ENCODE data around the gene RERG. TPM values are rescaled to one million over a fixed set of nuclear protein-coding genes. Genes with fewer than 3 reads are reported as not detected.
A peak's percentile ranks its signal among the peaks of the same experiment; 100 is the strongest.

The RERG gene
- total and polyA plus RNA-seq, 3 donors from 2014 or later, result 14.9 to 27.2 (median 20.7) TPM

DNA sequence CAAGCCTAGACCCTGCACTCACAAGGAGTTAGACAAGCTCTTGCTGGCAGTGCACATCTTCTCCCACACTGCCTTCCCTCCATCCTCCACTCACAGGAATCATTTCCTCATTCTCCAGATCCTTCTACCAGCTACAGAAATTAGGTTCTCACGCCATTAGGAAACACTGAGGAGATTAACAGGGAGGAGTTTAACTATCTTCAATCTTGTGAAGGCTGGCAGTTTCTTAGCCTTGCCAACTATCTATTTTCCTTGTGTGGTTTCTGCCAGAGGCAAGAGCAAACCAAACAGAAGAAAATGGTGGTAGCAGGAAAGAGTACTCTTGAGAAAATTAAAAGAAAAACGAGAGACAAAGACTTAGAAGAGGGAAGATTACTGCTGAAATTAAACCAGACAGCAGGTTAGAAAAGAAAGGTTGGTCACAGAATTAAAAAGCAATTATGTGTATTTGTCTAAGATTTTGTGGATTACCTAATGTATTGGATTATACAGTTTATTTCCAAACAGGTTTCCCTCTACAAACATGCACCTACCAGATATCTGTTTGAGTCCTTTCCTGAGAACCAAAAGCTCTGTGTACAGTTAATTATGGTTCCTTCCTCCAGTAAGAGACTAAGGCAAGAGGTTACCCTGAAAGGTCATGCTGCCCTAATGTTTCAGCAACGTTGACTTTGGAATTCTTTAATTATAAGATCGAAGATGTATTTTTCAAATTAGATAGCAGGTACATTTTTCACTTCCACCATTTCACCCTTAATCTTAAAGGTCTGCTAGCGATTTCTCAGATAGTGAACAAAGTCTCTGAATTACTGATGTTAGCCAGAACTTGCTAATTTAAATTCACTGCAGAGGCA, 5.0 kb downstream of the RERG start:
- Histone ChIP-seq H3K9me3 (no peaks in the 10 kb centered on the region), H3K36me3 (ENCODE audit: low read depth, missing control alignments) (no peaks in the 10 kb centered on the region), H3K27me3 (no peaks in the 10 kb centered on the region), H3K4me3 (no peak overlapping the region), H3K4me1 (no peaks in the 10 kb centered on the region), H3K27ac (no peak overlapping the region)
- no peak for TF ChIP-seq POLR2A (IDR thresholded peaks at IDR 0.05)
- TF ChIP-seq, protein P1, sequence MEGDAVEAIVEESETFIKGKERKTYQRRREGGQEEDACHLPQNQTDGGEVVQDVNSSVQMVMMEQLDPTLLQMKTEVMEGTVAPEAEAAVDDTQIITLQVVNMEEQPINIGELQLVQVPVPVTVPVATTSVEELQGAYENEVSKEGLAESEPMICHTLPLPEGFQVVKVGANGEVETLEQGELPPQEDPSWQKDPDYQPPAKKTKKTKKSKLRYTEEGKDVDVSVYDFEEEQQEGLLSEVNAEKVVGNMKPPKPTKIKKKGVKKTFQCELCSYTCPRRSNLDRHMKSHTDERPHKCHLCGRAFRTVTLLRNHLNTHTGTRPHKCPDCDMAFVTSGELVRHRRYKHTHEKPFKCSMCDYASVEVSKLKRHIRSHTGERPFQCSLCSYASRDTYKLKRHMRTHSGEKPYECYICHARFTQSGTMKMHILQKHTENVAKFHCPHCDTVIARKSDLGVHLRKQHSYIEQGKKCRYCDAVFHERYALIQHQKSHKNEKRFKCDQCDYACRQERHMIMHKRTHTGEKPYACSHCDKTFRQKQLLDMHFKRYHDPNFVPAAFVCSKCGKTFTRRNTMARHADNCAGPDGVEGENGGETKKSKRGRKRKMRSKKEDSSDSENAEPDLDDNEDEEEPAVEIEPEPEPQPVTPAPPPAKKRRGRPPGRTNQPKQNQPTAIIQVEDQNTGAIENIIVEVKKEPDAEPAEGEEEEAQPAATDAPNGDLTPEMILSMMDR (IDR thresholded peaks at IDR 0.05), result no peak
- WGBS, 2 donors, result 65 to 67% methylated on average over 5 of the region's 5 CpGs
- intact Hi-C loops (cut with DNase I; ENCODE audit: low total_unique reads), result no loop called here
- DNase-seq, result no peak

DNA sequence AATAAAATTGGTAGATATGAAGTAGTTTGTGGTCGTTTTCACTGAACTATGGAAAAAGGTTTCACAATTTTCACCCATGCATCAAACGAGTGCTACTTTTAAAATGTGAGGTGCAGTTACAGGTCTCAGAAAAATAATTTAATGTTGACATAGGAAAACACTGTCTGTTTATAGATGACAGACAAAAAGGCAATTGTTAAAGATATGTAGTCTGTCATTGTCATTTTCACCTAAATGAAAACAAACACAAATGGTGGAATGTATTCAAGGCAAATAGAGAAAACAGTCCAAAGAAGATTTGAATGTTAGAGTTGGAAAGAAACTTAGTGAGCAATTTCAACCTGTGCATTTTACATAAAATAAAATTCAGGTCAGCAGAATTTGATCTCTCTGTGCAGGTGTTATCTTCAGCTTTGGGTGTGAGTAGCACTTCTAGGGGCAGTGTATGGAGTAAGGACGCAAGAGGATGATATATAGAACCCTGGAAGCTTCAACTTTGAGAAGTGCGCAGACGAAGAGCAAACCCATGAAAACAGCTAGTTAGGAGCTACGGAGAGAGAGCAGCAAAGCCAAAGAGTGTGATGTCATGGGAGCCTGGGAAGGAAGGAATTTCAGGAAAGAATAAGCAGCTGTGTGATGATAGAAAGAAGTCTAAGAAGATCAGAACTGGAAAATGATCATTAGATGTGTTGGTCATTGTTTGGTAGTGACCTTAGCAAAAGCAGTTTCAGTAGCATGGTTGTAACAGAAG, 6.2 kb downstream of the RERG start:
- Histone ChIP-seq H3K4me1 (no peaks in the 10 kb centered on the region), H3K9me3 (no peaks in the 10 kb centered on the region), H3K27me3 (no peaks in the 10 kb centered on the region), H3K27ac (no peak overlapping the region), H3K4me3 (no peak overlapping the region), H3K36me3 (ENCODE audit: low read depth, missing control alignments) (no peaks in the 10 kb centered on the region)
- intact Hi-C loops (cut with DNase I; ENCODE audit: low total_unique reads), result no loop called here
- no peak for DNase-seq
- no peak for TF ChIP-seq POLR2A (IDR thresholded peaks at IDR 0.05)
- TF ChIP-seq, protein P1 (IDR thresholded peaks at IDR 0.05), result no peak
- 81 to 83% methylated on average over 6 of the region's 6 CpGs for WGBS, 2 donors

DNA sequence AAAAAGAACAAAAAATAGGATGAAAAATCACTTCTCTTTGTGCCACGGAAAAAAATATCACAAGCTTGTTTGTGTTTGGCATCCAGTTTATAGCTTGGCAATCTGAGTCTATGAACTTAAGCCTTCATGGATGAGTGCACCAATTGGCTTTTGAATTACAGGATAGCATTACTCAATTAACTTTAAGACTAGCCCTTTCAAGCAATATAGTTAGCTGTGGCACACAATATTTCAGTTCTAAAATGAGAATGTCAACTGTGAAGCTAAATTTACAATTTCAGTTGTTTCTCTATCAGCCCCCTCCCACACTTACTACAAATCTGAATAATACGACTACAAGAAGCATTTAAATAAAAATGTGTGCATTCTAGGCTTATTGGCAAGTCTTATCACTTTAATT, 8.3 kb downstream of the RERG start:
- H3K9me3 ChIP-seq, result no peaks in the 10 kb centered on the region
- TF ChIP-seq POLR2A (IDR thresholded peaks at IDR 0.05), result no peak
- TF ChIP-seq, protein P1 (IDR thresholded peaks at IDR 0.05), result no peak
- 77 to 91% methylated on average over 2 of the region's 2 CpGs for WGBS, 2 donors
- no peaks in the 10 kb centered on the region for H3K4me1 ChIP-seq
- intact Hi-C loops (cut with DNase I; ENCODE audit: low total_unique reads), result no loop called here
- H3K4me3 ChIP-seq, result no peak overlapping the region
- no peak for DNase-seq
- H3K36me3 ChIP-seq (ENCODE audit: low read depth, missing control alignments), result no peaks in the 10 kb centered on the region
- H3K27ac ChIP-seq, result no peak overlapping the region
- no peaks in the 10 kb centered on the region for H3K27me3 ChIP-seq

DNA sequence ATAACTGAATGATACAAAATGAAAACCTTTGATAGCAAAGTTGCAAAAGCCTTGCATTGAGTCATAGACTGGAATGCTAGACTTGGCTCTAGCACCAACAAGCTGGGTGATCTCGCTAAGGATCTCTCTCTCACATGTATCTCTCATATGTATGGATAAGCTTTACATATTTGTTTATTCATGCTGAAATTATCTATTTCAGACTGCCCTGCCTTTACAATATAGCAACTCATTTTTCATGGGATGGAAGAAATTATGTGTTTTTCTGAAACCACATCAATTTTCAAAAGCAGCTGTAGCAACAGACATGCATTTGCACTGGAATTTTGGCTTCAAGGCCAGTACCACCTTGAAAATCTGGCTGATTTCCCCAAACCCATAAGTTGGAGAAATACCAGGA, 11.4 kb downstream of the RERG start:
- TF ChIP-seq, protein P1 (IDR thresholded peaks at IDR 0.05), result no peak
- no peak for TF ChIP-seq POLR2A (IDR thresholded peaks at IDR 0.05)
- Histone ChIP-seq H3K36me3 (ENCODE audit: low read depth, missing control alignments) (no peaks in the 10 kb centered on the region), H3K4me1 (no peaks in the 10 kb centered on the region), H3K4me3 (no peak overlapping the region), H3K27ac (peak overlapping the region in 1 of 2 donors; percentile 79), H3K9me3 (no peaks in the 10 kb centered on the region), H3K27me3 (no peaks in the 10 kb centered on the region)
- WGBS, 2 donors, result 40 to 41% methylated on average over 1 of the region's 1 CpG
- no peak for DNase-seq
- intact Hi-C loops (cut with DNase I; ENCODE audit: low total_unique reads), result no loop called here
